Osteocyte (in vitro differentiated cells): Measurements from ENCODE around the gene CCDC121. TPM values are rescaled to one million over a fixed set of nuclear protein-coding genes. Genes with fewer than 3 reads are reported as not detected.

Experiments used
- DNase-seq: peaks from one replicate; pipeline ENCODE4 v3.0.0; 2021; ENCODE audit warnings: mixed read lengths; ENCODE audit not compliant: unreplicated experiment; ENCODE audit errors: extremely low spot score
- H3K27ac Mint-ChIP-seq: one replicate; pipeline ENCODE4 v1.8.0; 2021; ENCODE audit warnings: mild to moderate bottlenecking, mixed read lengths; ENCODE audit not compliant: unreplicated experiment
- H3K27me3 Mint-ChIP-seq: one replicate; pipeline ENCODE4 v1.8.0; 2021; ENCODE audit warnings: mixed read lengths; ENCODE audit not compliant: unreplicated experiment
- H3K36me3 Mint-ChIP-seq: one replicate; pipeline ENCODE4 v1.8.0; 2021; ENCODE audit warnings: mixed read lengths; ENCODE audit not compliant: unreplicated experiment
- H3K4me1 Mint-ChIP-seq: one replicate; pipeline ENCODE4 v1.8.0; 2021; ENCODE audit warnings: mixed read lengths; ENCODE audit not compliant: unreplicated experiment
- H3K4me3 Mint-ChIP-seq: one replicate; pipeline ENCODE4 v1.8.0; 2021; ENCODE audit warnings: mild to moderate bottlenecking, moderate library complexity, mixed read lengths; ENCODE audit not compliant: unreplicated experiment
- H3K9me3 Mint-ChIP-seq: one replicate; pipeline ENCODE4 v1.8.0; 2021; ENCODE audit warnings: mixed read lengths; ENCODE audit not compliant: unreplicated experiment
- long read RNA-seq: library from polyadenylated mRNA; unstranded; transcript quantifications from one replicate; pipeline ENCODE4 v2.0.0, GENCODE V29; 2021
- total RNA-seq: library from RNA; stranded (reverse); gene quantifications from 2 replicates; pipeline ENCODE4 v1.2.1, GENCODE V29; 2021
- TF ChIP-seq, protein P1 (sequence below): fragments of 200-600 bp; sonication (generic); IDR thresholded peaks from 2 replicates; pipeline ENCODE4 v1.5.0; 2021; ENCODE audit warnings: antibody characterized with exemption, mild to moderate bottlenecking, moderate library complexity

CCDC121 gene, protein sequence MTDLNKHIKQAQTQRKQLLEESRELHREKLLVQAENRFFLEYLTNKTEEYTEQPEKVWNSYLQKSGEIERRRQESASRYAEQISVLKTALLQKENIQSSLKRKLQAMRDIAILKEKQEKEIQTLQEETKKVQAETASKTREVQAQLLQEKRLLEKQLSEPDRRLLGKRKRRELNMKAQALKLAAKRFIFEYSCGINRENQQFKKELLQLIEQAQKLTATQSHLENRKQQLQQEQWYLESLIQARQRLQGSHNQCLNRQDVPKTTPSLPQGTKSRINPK
- total RNA-seq = 2.1 and 2.5 TPM in 2 replicates
- long read RNA-seq, transcript CCDC121-201 (2 exons, 2,342 nt) = major isoform, 13 of 19 reads
- long read RNA-seq, partial matches to known transcripts = 0 of 19 reads
- long read RNA-seq, other reads (novel, unspliced or antisense) = 4 of 19 reads

DNA sequence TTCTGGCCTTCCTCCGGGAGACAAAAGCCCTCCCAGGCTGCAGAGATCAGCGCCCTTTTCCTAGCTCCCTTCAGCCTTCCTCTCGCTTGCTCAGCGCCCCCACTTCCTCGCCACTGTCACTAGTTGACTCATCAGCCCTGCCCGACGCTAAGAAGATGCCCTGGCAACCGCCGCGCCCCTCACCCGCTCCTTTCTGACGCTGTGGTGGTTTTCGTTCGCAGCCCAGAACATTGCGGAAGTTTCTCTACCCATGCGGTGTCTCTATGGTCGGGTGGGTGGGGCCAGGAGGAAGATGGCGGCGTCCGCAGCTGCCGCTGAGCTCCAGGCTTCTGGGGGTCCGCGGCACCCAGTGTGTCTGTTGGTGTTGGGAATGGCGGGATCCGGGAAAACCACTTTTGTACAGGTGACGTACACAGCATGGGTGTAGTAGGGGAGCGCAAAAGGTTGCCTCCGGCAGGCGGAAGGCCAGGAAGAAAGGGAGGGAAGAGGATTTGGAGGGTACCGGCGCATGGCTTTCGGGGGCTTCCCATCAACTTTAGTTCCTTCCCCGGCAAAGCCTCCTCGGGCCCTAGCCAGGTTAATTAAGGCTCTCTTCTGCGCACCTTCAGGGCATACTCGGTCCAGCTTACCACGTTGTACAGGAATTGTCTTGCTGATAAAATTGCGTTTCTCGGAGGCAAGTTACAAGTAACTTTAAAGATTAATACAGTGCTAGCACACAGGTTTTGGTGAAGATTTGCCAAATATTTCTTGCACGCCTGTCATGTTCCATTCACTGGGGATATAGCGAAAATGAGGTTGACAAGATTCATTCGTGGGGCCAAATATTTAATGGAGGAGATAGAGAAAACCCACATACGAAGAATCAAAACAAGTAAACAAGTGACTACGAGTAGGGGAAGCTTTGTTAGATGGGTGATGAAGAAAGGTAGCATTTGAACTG, at the start of gene CCDC121, which contains the start of gene GPN1:
CCDC121 (minus strand) TSS at position 246 of the 943 bp plus-strand sequence. CDS start 1,213 bp downstream, outside the sequence.
GPN1 (plus strand) TSS at position 284 of the 943 bp plus-strand sequence; CDS start at position 293, 9 bp downstream.
- Mint-ChIP-seq H3K4me3 (no peak within 1 kb of the TSS), H3K9me3 (no peaks in the 10 kb centered on the region), H3K27ac (no peak within 1 kb of the TSS), H3K4me1 (peaks cover 26% of the 10 kb centered on the region), H3K36me3 (peaks cover 29% of the 10 kb centered on the region), H3K27me3 (no peaks in the 10 kb centered on the region)
- TF ChIP-seq, protein P1, sequence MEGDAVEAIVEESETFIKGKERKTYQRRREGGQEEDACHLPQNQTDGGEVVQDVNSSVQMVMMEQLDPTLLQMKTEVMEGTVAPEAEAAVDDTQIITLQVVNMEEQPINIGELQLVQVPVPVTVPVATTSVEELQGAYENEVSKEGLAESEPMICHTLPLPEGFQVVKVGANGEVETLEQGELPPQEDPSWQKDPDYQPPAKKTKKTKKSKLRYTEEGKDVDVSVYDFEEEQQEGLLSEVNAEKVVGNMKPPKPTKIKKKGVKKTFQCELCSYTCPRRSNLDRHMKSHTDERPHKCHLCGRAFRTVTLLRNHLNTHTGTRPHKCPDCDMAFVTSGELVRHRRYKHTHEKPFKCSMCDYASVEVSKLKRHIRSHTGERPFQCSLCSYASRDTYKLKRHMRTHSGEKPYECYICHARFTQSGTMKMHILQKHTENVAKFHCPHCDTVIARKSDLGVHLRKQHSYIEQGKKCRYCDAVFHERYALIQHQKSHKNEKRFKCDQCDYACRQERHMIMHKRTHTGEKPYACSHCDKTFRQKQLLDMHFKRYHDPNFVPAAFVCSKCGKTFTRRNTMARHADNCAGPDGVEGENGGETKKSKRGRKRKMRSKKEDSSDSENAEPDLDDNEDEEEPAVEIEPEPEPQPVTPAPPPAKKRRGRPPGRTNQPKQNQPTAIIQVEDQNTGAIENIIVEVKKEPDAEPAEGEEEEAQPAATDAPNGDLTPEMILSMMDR = no peak
- peak; percentile 94 for DNase-seq

DNA sequence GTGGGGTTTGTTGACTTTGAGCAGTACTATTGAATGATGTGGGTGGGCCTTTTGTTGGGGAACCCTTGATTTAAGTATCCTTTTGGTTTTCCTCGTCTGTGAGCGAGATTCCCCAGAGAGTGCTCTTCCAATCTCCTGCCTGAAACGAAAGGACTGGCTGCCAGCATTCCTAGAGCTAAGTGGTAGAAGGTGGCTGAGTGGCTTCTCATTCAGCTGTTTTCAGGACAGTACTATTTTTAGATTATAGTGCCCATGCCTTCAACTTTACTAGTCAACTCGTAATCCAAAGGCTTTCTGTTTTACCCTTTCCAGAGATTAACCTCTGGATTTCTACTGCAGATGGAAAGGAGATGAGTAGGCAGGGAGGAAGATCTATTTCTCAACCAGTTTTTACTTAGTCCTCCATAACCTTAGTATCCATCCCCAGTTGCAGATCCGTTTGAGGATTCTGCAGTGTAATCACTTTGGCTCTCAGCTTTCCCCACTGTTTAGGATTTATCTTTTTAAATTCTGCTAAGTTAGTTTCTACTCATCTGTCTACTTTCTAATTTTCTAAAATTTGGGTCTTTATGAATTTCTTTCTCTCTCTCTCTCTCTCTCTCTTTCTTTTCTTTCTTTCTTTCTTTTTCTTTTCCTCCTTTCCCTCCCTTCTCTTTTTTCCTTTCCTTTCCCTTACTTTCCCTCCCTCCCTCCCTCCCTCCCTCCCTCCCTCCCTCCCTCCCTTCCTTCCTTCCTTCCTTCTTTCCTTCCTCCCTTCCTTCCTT, 44.1 kb upstream of the CCDC121 start:
- no peak overlapping the region for H3K4me3 Mint-ChIP-seq
- H3K36me3 Mint-ChIP-seq = peaks cover 42% of the 10 kb centered on the region
- H3K27ac Mint-ChIP-seq = no peak overlapping the region
- no peaks in the 10 kb centered on the region for H3K4me1 Mint-ChIP-seq
- TF ChIP-seq, protein P1 = no peak
- no peaks in the 10 kb centered on the region for H3K9me3 Mint-ChIP-seq
- H3K27me3 Mint-ChIP-seq = no peaks in the 10 kb centered on the region
- DNase-seq = no peak

DNA sequence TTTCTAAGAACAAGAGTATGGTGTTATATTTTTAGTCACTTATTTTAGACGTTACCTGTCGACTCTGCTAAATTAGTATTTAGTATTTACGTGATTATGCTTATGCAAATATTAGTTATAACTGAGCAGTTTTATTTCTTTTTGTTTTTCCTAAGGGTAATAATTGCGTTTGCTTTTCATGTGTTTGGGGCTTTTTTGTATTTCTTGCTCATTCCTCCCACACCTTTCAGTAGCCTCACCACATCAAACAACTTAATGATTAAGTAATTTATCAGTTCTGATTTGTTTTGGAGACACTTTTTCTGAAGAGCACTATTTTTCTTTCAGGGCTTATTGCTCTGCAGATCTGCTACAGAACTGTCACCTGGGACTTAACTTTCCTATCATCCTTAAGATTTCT, 42.4 kb upstream of the CCDC121 start:
- no peaks in the 10 kb centered on the region for H3K4me1 Mint-ChIP-seq
- H3K27me3 Mint-ChIP-seq = no peaks in the 10 kb centered on the region
- no peak for DNase-seq
- H3K27ac Mint-ChIP-seq = no peak overlapping the region
- H3K9me3 Mint-ChIP-seq = no peaks in the 10 kb centered on the region
- TF ChIP-seq, protein P1 = no peak
- H3K36me3 Mint-ChIP-seq = peaks cover 46% of the 10 kb centered on the region
- no peak overlapping the region for H3K4me3 Mint-ChIP-seq

DNA sequence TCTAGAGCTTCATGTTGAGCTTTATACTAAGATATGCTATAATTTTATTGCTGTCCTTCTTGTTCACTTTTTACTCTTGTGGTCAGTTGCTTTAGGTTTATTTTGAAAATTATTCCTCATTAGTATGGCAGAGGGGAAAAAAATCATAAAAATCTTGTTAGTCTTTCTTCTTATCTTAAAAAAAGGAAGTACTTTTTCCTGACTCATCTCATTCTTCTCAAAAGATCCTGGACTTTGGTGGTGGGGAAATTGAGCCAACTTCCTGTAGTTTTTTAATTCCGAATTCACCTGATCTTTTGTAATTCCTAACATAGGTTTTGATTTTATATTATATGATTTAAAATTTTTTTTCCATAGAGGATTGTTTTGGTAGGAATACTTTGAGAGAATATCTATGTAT, 38.6 kb upstream of the CCDC121 start:
- TF ChIP-seq, protein P1 = no peak
- no peak for DNase-seq
- Mint-ChIP-seq H3K4me3 (no peak overlapping the region), H3K36me3 (peaks cover 32% of the 10 kb centered on the region), H3K27ac (no peak overlapping the region), H3K4me1 (peaks cover 19% of the 10 kb centered on the region), H3K9me3 (no peaks in the 10 kb centered on the region), H3K27me3 (no peaks in the 10 kb centered on the region)
